ENCODE data around the gene DHRS13.

DNA sequence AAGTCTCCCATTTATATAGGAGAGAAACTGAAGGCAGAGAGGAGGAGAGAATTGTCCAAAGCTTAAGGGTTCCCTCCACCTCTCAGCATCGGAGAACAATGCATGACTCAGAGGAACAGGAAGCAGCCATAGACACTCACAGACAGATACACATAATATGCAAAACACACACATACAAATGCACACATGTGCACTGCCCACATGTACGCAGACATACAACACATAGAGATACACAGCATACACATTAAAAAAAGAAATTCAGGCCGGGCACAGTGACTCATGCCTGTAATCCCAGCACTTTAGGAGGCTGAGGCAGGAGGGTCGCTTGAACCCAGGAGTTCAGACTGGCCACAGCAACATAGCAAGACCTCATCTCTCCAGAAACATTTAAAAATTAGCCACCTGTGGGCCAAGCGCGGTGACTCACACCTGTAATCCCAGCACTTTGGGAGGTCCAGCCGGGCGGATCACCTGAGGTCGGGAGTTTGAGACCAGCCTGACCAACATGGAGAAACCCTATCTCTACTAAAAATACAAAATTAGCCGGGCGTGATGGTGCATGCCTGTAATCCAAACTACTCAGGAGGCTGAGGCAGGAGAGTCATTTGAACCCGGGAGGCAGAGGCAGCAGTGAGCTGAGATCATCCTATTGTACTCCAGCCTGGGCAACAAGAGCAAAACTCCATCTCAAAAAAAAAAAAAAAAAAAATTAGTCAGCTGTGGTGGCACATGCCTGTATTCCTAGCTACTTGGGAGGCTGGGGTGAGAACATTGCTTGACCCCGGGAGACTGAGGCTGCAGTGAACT lies 36.7 kb downstream of the DHRS13 start:
- TF ChIP-seq, protein P1, sequence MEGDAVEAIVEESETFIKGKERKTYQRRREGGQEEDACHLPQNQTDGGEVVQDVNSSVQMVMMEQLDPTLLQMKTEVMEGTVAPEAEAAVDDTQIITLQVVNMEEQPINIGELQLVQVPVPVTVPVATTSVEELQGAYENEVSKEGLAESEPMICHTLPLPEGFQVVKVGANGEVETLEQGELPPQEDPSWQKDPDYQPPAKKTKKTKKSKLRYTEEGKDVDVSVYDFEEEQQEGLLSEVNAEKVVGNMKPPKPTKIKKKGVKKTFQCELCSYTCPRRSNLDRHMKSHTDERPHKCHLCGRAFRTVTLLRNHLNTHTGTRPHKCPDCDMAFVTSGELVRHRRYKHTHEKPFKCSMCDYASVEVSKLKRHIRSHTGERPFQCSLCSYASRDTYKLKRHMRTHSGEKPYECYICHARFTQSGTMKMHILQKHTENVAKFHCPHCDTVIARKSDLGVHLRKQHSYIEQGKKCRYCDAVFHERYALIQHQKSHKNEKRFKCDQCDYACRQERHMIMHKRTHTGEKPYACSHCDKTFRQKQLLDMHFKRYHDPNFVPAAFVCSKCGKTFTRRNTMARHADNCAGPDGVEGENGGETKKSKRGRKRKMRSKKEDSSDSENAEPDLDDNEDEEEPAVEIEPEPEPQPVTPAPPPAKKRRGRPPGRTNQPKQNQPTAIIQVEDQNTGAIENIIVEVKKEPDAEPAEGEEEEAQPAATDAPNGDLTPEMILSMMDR (IDR thresholded peaks at IDR 0.05; ENCODE audit: low read depth, low read length, missing input control): no peak
- TF ChIP-seq, protein P2, sequence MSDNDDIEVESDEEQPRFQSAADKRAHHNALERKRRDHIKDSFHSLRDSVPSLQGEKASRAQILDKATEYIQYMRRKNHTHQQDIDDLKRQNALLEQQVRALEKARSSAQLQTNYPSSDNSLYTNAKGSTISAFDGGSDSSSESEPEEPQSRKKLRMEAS (IDR thresholded peaks at IDR 0.05): no peak
- TF ChIP-seq TAF1 (conservative IDR thresholded peaks at IDR 0.05) (no peak), RXRA (IDR thresholded peaks at IDR 0.05) (no peak), FOXA1 (IDR thresholded peaks at IDR 0.05) (no peak), GABPA (IDR thresholded peaks at IDR 0.05 in 1 of 2, conservative IDR thresholded peaks at IDR 0.05 in 1 of 2) (no peak)
- TF ChIP-seq, protein P3, sequence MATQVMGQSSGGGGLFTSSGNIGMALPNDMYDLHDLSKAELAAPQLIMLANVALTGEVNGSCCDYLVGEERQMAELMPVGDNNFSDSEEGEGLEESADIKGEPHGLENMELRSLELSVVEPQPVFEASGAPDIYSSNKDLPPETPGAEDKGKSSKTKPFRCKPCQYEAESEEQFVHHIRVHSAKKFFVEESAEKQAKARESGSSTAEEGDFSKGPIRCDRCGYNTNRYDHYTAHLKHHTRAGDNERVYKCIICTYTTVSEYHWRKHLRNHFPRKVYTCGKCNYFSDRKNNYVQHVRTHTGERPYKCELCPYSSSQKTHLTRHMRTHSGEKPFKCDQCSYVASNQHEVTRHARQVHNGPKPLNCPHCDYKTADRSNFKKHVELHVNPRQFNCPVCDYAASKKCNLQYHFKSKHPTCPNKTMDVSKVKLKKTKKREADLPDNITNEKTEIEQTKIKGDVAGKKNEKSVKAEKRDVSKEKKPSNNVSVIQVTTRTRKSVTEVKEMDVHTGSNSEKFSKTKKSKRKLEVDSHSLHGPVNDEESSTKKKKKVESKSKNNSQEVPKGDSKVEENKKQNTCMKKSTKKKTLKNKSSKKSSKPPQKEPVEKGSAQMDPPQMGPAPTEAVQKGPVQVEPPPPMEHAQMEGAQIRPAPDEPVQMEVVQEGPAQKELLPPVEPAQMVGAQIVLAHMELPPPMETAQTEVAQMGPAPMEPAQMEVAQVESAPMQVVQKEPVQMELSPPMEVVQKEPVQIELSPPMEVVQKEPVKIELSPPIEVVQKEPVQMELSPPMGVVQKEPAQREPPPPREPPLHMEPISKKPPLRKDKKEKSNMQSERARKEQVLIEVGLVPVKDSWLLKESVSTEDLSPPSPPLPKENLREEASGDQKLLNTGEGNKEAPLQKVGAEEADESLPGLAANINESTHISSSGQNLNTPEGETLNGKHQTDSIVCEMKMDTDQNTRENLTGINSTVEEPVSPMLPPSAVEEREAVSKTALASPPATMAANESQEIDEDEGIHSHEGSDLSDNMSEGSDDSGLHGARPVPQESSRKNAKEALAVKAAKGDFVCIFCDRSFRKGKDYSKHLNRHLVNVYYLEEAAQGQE (IDR thresholded peaks at IDR 0.05): no peak
- TF ChIP-seq, protein P4, sequence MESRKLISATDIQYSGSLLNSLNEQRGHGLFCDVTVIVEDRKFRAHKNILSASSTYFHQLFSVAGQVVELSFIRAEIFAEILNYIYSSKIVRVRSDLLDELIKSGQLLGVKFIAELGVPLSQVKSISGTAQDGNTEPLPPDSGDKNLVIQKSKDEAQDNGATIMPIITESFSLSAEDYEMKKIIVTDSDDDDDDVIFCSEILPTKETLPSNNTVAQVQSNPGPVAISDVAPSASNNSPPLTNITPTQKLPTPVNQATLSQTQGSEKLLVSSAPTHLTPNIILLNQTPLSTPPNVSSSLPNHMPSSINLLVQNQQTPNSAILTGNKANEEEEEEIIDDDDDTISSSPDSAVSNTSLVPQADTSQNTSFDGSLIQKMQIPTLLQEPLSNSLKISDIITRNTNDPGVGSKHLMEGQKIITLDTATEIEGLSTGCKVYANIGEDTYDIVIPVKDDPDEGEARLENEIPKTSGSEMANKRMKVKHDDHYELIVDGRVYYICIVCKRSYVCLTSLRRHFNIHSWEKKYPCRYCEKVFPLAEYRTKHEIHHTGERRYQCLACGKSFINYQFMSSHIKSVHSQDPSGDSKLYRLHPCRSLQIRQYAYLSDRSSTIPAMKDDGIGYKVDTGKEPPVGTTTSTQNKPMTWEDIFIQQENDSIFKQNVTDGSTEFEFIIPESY (IDR thresholded peaks at IDR 0.05): no peak
